Kidney epithelial cell (primary cell): ENCODE results near the gene EHD1. TPM values are rescaled to one million over a fixed set of nuclear protein-coding genes. Genes with fewer than 3 reads are reported as not detected.

ENCODE experiments used
- DNase-seq: peaks from one replicate; pipeline ENCODE4 v3.0.0-alpha.2; 2010; ENCODE audit warnings: low read depth
- H3K27me3 ChIP-seq: 2 replicates; pipeline ENCODE4 v1.6.0; 2011; ENCODE audit warnings: low read length; ENCODE audit not compliant: control insufficient read depth, insufficient read depth
- H3K36me3 ChIP-seq: 2 replicates; pipeline ENCODE4 v1.5.1; 2011; ENCODE audit warnings: low read length; ENCODE audit not compliant: control insufficient read depth, insufficient read depth
- H3K4me3 ChIP-seq: 2 replicates; pipeline ENCODE4 v1.5.1; 2011; ENCODE audit warnings: low read depth, mild to moderate bottlenecking, control low read depth, low read length
- total RNA-seq: library from RNA; depleted of rRNA; stranded (reverse); fragments of >200 nt; gene quantifications from 2 replicates; pipeline ENCODE4 v1.2.3, GENCODE V29; 2015
- TF ChIP-seq, protein P1 (sequence below): IDR thresholded peaks from 2 replicates; pipeline ENCODE4 v1.5.1; 2011; ENCODE audit warnings: mild to moderate bottlenecking, moderate library complexity, low read length, control low read depth, inconsistent platforms; ENCODE audit not compliant: insufficient read depth, poor library complexity, severe bottlenecking

The EHD1 gene
- total RNA-seq, 1 donor from 2014 or later: 100 TPM

- DNase-seq: no peak
- Histone ChIP-seq H3K4me3 (no peak overlapping the region), H3K27me3 (no peaks in the 10 kb centered on the region), H3K36me3 (no peaks in the 10 kb centered on the region)
- TF ChIP-seq, protein P1, sequence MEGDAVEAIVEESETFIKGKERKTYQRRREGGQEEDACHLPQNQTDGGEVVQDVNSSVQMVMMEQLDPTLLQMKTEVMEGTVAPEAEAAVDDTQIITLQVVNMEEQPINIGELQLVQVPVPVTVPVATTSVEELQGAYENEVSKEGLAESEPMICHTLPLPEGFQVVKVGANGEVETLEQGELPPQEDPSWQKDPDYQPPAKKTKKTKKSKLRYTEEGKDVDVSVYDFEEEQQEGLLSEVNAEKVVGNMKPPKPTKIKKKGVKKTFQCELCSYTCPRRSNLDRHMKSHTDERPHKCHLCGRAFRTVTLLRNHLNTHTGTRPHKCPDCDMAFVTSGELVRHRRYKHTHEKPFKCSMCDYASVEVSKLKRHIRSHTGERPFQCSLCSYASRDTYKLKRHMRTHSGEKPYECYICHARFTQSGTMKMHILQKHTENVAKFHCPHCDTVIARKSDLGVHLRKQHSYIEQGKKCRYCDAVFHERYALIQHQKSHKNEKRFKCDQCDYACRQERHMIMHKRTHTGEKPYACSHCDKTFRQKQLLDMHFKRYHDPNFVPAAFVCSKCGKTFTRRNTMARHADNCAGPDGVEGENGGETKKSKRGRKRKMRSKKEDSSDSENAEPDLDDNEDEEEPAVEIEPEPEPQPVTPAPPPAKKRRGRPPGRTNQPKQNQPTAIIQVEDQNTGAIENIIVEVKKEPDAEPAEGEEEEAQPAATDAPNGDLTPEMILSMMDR: no peak
These were observed 45.8 kb downstream of the EHD1 start for GRCh38 chr11:64832467-64833197.

- Histone ChIP-seq H3K4me3 (no peak overlapping the region), H3K36me3 (no peaks in the 10 kb centered on the region), H3K27me3 (no peaks in the 10 kb centered on the region)
- TF ChIP-seq, protein P1: no peak
- no peak for DNase-seq
These were observed 47.0 kb downstream of the EHD1 start for GRCh38 chr11:64831411-64831891.

GRCh38 chr11:64829536-64830251 lies 48.7 kb downstream of the EHD1 start:
- H3K4me3 ChIP-seq: no peak overlapping the region
- DNase-seq: no peak
- TF ChIP-seq, protein P1: no peak
- H3K36me3 ChIP-seq: peaks cover 1% of the 10 kb centered on the region
- H3K27me3 ChIP-seq: no peaks in the 10 kb centered on the region

GRCh38 chr11:64827451-64827839 lies 51.0 kb downstream of the EHD1 start:
- TF ChIP-seq, protein P1: no peak
- Histone ChIP-seq H3K4me3 (no peak overlapping the region), H3K27me3 (no peaks in the 10 kb centered on the region), H3K36me3 (peaks cover 1% of the 10 kb centered on the region)
- DNase-seq: no peak

DNA sequence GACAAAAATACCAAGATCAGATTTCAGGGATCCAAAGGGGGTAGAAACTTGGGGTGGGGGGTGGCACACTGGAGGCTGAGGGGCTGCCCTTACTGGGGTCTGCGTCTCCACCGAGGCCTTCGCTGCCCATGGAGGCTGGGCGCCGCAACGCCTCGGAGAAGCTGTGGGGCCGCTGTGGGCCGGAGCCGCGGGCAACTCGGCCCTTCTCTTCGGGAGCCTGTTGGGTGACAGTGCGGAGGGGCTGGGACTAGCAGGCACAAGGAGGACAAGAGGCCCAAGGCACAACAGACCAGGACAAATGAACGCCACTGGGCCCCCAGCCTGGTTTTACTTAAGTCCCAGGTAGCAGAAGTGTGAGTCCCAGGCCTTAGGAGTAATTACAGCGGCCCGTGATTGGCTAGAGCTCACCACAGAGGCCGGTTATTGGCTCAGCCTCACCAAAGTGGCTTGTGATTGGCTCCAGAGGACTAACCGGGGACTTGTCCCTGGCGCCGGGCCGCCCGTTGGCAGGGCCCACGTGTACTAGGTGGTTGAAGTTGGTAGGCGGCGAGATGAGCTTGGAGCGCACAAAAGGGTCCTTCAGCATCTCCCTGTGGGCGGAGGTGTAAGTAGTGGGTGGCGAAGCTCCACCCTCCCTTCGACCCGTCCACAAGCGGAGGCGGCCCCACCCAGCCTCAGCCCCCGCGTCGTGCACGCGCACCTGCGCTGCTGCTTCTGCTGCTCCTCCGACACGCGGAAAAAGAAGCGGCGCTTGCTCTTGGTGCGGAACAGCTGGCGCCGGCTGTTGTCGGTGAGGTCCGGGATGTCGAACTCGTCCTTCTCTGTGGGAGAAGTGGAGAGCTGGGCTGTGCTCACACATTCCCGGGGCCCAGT lies 51.6 kb downstream of the EHD1 start:
- TF ChIP-seq, protein P1: no peak
- DNase-seq: no peak
- Histone ChIP-seq H3K36me3 (peaks cover 1% of the 10 kb centered on the region), H3K27me3 (no peaks in the 10 kb centered on the region), H3K4me3 (no peak overlapping the region)
